GM06990 (cell line): ENCODE results near the gene CMC2.

Source experiments
- DNase-seq: peaks from one replicate; pipeline ENCODE4 v3.0.0-alpha.2; 2011; ENCODE audit not compliant: insufficient read length; ENCODE audit errors: extremely low read depth
- H3K27me3 ChIP-seq: replicated peaks from 2 replicates; pipeline ENCODE4 v1.6.0; 2011; ENCODE audit warnings: low read length; ENCODE audit not compliant: control insufficient read depth, insufficient read depth
- H3K36me3 ChIP-seq: 2 replicates; pipeline ENCODE4 v1.5.1; 2011; ENCODE audit warnings: low read length; ENCODE audit not compliant: control insufficient read depth, insufficient read depth
- H3K4me3 ChIP-seq: replicated peaks from 2 replicates; pipeline ENCODE4 v1.5.1; 2011; ENCODE audit warnings: low read depth, mild to moderate bottlenecking, control low read depth, low read length
- CTCF ChIP-seq: IDR thresholded peaks from 2 replicates; pipeline ENCODE4 v1.5.1; 2011; ENCODE audit warnings: low read length, control low read depth, mild to moderate bottlenecking, inconsistent platforms; ENCODE audit not compliant: insufficient read depth, poor library complexity, severe bottlenecking

Gene CMC2

GRCh38 chr16:80971819-80972218 is 34.9 kb downstream of the CMC2 start:
- peak; percentile 13 for DNase-seq

GRCh38 chr16:80969114-80969484 is 37.6 kb downstream of the CMC2 start:
- no peak for DNase-seq
- TF ChIP-seq CTCF, result no peak
- no peaks in the 10 kb centered on the region for H3K27me3 ChIP-seq
- H3K36me3 ChIP-seq, result no peaks in the 10 kb centered on the region; the same call in 1 of the 2 replicates
- H3K4me3 ChIP-seq, result no peak overlapping the region

More at GRCh38 chr16:80971819-80972218, 34.9 kb downstream of the CMC2 start:
- no peaks in the 10 kb centered on the region; the same call in 1 of the 2 replicates for H3K36me3 ChIP-seq
- no peak for TF ChIP-seq CTCF
- no peaks in the 10 kb centered on the region for H3K27me3 ChIP-seq
- H3K4me3 ChIP-seq, result no peak overlapping the region

- Histone ChIP-seq H3K27me3 (no peaks in the 10 kb centered on the region), H3K36me3 (no peaks in the 10 kb centered on the region; the same call in 1 of the 2 replicates), H3K4me3 (no peak overlapping the region)
- TF ChIP-seq CTCF, result no peak
- no peak for DNase-seq
These were observed 38.1 kb downstream of the CMC2 start for GRCh38 chr16:80968386-80969113.

GRCh38 chr16:80966617-80967016 is 40.1 kb downstream of the CMC2 start:
- H3K27me3 ChIP-seq, result no peaks in the 10 kb centered on the region
- no peak for DNase-seq
- no peaks in the 10 kb centered on the region; the same call in 1 of the 2 replicates for H3K36me3 ChIP-seq
- TF ChIP-seq CTCF, result no peak
- no peak overlapping the region for H3K4me3 ChIP-seq

GRCh38 chr16:80964351-80964750 is 42.3 kb downstream of the CMC2 start:
- Histone ChIP-seq H3K27me3 (no peaks in the 10 kb centered on the region), H3K4me3 (no peak overlapping the region), H3K36me3 (no peaks in the 10 kb centered on the region)
- TF ChIP-seq CTCF, result no peak
- DNase-seq, result no peak
